Activated CD4-positive, CD25-positive, alpha-beta regulatory T cell (primary cell): ENCODE results near the gene FANCC.

Experiments
- DNase-seq, 4 experiments: peaks; one replicate each; lab custom pipeline; 2025; lab: John Stamatoyannopoulos, UW

FANCC gene

GRCh38 chr9:95317119-95317892, at the start of gene FANCC:
TSS of gene FANCC (minus strand) at chr9:95317709. CDS start at chr9:95249291, 68,418 bp downstream.
- DNase-seq, result peak; percentile 71 to 76 (median 74)

DNA sequence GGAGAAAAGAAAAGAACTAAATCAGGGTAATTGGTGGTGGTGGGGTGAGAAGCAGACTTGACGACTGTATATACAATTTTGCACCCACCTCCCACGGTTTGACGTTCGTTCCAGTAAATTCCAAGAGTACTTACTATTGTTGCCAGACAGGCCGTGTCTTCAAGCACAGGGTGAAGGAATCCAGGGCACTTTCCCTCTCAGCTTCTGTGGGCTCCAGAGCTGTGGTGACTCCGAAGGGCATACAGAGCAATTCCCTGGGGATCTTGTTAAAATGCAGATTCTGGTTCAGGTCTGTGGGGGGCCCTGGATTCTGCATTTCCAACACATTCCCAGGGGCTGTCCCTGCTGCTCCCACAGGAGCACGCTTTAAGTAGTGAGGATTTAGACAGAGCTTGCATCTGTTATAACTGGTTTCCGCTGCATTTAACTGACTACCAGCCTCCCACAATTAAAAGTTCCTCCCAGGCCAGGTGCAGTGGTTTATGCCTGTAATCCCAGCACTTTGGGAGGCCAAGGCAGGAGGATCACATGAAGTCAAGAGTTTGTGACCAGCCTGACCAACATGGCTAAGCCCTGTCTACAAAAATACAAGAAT, 49.3 kb upstream of the FANCC start:
- DNase-seq, result no peak

GRCh38 chr9:95365766-95366165, 48.3 kb upstream of the FANCC start:
- DNase-seq, result no peak

DNA sequence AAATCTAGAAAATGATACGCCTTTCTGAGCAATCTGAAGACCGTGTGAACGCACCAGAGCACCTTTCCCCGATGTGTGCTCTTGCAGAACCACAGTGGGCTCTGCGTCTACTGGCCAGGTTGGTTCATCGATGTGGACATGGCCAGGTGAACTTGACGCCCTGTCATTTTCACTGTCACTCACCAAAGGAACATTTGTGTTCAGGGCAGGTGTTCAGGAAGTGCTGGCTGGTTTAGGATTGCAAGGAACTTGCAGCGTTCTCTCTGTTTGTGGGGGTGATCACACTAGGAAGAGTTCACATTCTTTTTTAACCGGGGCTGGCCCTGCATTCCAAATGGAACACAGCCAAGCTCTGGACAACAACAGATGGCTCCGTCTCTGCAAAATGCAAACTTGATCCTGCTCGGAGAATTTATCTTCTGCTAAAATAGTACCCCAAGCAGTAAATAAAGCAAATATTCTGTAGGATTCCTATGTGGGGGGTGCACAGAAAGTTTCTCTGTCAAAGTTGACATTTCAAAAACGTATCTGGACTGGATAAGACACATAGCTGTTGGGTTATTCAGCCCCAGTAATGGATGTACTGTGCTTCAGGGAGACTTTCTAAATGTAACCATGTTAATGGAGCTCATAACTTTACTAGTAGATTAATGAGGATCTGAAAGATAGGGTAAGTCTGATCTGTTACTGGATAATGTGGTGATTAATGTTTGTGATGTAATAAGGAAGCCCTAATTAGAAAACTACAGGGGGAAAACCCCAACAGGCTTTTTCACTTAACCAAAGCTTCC, 45.7 kb upstream of the FANCC start:
- no peak for DNase-seq

DNA sequence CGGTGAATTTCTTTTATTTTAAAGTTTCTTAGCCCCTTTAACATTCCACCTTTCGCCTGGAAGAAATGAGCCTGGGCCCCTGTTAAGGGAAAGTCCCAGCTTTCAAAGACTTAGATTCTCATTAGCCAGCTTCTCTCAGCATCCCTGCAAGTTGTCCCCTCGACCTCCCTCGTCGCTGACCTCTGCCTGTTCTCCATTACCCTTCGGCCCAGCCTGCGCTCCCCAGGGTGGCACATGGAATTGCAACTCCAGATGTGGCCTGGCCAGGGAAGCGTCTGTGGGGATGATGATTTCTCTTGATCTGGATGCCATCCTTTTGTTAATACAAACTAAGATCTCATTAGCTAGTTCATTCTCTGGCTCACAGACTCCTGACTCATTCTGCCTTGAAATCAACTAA, 43.4 kb upstream of the FANCC start:
- no peak for DNase-seq

- no peak for DNase-seq
These were observed 39.8 kb upstream of the FANCC start for GRCh38 chr9:95357316-95357715.

DNA sequence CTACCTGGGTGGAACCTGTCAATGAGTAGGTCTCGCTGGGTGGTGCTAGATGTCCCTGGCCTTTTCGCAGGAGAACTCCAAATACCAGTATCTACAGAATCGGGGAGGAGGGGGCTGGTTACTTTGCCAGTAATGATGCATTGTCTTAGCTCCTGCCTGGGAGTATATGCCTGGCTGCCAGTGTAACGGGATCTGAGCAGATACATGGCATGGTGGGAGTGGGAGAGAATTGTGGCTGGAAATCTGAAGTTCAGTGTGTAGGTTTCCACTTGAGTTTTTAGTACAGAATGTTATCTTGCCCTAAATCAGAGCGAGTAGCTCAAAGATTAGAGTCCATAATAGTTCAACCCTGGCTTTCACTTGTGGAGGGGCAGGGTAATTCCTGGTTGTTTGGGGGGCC, 38.0 kb upstream of the FANCC start:
- DNase-seq, result no peak

- DNase-seq, result no peak
These were observed 33.5 kb upstream of the FANCC start for GRCh38 chr9:95351051-95351450.

- no peak for DNase-seq
These were observed 32.8 kb upstream of the FANCC start for GRCh38 chr9:95350266-95350665.

DNA sequence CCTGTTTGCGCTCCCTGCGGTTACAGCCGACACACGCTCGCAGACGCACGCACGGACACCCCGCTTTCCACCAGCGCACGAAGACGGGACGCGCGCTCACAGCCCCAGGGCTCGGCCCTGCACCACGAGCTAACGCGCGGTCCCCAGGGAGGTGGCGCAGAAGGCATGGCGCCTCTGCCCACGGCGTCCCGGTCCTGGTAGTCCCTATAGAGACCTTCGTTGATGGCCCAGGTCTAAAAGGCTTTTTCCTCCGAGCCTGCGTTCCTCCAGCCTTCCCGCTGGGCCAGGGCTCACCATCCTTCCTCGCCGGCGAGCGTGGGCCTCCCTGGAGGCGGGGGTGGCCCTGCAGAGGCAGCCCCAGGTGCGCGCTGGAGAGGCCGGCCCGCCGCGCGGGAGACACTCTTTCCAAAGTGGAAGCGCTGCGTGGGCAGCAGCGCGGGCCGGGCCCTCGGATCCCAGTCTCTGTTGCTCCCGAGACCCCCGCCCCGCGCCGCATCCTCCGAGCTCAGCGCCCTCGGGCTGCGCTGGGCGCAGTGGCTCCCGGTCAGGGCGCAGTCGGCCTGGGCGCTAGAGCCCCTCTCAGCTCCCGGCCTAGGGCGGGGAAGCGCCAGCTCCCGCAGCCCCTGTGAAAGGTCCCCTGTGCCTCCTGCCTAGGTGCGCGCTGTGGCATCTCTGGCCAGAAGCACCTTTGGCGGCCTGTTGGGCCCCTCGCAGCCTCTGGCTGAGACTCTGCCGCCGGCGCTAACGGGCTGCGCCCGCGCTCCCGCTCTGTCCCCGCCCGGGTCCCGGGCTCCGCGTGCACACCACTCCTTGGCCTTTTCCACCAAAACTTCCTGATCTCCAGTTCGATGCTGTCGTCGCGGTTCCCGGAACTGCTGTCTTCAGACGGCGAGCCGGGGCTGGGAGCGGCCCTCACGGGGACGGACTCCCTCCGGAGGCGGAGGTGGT, 31.9 kb upstream of the FANCC start:
- no peak for DNase-seq

DNA sequence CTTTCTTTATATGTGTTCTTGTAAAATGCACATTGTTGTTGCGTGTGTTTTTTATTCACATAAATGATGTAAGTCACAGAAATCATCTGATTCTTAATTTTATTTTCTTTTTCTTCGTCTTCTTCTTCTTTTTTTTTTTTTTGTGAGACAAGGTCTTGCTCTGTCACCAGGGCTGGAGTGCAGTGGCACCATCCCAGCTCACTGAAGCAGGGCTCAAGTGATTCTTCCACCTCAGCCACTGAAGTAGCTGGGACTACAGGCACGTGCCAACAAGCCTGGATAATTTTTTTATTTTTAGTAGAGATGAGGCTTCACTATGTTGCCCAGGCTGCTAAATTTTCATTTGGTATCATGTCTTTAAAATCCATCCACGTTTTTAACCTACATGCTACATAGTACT, 28.5 kb upstream of the FANCC start:
- DNase-seq, result no peak

DNA sequence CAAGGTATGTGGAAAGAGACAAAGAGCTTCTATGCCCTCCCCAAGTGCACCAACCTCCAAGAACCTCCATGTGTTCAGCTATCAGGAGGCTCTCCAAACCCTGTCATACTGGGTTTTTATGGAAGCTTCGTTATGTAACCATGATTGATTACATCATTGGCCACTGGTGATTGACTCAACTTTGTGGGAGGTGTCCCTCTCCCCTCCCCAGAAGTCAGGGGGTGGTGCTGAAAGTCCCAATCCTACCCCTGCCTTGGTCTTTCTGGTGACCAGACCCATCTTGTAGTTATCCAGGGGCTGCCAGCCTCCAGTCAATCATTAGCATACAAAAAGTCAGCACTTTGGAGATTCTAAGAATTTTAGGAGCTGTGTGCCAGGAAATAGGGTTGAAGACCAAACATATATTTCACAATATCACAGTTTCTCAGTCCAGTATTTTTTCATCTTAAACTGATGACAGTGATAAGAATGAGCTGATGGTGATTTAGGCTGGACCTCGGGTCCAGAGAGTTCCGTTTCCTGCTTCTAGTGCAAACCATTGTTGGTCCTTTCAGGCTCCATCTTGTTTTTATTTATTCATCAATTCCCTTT, 27.3 kb upstream of the FANCC start:
- DNase-seq, result no peak

DNA sequence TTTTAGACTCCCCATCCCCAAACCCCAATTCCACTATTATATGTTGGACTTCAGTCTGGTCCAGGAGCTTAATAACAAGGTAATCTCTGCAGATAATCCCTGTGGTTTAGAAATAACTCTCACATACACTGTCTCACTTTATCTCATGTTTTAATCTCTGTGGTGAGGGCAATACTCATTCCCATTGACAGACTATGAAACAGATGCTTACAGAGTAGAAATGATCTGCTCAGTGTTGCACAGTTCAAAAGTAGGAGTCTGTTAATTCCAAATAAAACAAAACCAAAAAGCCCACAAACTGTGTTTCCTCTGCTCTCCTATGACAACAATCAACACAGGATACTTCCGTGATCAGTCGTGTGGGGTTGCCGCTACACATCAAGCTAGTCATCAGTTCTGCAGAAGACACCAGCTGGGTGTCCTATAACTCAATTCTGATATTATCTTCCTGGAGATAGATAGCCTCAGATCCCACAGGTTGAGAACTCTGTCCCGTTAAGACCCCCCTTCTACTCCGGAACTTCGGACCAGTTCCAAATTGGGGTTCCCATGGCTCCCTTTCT, 26.3 kb upstream of the FANCC start:
- no peak for DNase-seq

DNA sequence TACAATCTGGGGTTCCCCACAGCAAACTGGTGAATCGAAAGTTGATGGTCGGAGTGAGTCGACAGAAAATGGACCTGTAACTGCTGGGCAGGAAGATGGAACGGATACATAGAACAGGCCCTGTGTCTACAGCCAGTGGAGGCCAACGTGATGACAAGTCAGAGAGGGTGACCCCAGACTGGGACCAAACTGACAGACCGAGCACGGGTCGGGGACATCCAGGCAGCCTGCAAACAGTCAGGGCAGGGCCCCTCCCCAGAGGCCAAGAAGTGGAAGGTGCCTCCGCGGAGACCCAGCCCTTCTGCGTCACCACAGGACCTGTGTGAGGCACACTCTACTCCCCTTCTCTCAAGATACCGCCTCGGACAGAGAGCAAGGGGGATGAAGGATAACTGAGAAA, 25.1 kb upstream of the FANCC start:
- DNase-seq, result no peak

GRCh38 chr9:95341293-95341962, 23.9 kb upstream of the FANCC start:
- DNase-seq, result no peak

DNA sequence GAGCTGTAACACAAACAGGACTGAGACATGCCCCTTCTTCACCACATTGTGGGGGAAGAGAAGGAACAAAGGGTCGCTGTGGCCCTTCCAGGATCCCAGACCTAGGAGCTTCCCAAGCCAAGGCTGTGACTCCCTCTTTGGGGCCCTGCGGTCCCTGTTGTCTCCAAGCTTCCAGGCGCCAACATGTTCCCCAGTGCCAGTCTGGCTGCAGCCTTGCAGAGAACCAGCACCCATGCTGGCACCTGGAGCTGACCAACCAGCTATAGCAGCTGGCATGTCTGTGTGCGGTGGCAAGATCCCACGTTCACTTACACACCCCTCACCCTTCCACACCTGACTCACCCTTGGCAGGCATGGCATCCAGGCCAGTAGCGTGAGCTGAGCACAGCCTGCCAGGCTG, 20.7 kb upstream of the FANCC start:
- no peak for DNase-seq

DNA sequence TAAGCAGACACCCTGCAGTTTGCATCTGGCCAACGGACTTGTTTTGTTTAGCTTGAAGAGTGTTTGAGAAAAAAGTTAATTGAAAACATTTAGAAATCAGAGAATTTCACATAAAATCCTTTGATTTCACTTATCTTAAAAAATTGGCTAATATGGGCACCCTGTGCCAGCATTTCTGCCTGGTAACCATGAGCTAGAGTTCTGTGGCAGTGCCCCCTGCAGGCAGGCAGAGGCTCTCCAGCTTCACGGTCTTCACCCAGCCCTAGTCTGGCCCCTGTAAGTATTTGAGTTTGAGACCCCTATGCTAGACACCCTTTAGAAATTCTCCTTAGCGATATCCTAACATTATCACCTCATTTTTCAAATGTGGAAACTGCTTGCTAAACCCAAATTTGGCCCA, 18.8 kb upstream of the FANCC start:
- no peak for DNase-seq

DNA sequence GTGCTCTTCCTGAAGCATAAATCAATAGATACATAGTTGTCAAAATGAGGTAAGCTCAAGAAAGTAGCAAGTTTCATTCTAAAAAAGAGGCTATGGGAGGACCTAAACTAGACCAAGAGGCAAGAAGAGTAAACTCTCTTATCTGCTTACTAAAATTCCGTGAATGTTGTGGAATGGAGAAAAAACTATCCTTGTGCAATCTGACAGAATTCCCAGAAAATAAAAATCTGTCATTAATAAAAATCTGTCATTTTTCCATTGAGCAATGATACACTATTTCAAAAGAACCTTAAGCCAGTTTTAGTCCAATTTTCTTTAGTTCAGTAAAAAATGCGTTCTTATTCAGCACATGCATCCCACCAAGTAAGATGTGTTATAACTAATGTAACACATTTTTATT, 15.9 kb upstream of the FANCC start:
- DNase-seq, result no peak

DNA sequence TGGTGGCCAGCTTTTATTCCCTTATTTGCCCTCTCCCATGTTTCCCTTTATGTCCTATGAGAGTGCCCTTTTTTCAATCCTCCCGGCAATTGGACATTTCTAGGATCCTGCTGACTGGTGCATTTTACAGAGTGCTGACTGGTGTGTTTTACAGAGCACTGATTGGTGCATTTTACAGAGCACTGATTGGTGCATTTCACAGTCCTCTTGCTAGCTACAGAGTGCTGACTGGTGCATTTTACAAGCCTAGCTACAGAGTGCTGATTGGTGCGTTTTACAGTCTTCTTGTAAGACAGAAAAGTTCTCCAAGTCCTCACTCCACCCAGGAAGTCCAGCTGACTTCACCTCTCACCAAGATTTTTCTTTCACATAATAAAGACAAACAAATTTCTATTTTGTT, 15.4 kb upstream of the FANCC start:
- DNase-seq, result no peak

- DNase-seq, result no peak
These were observed 13.4 kb upstream of the FANCC start for GRCh38 chr9:95330720-95331404.
